Esophagus muscularis mucosa (tissue), 4 donors: ENCODE data around the gene C1QL4. TPM values are rescaled to one million over a fixed set of nuclear protein-coding genes. Genes with fewer than 3 reads are reported as not detected.

ENCODE experiments used
- DNase-seq: peaks from one replicate; pipeline ENCODE4 v3.0.0-alpha.2; 2017; ENCODE audit errors: extremely low spot score
- H3K27ac ChIP-seq, 4 donors: fragments of 200-600 bp; sonication (generic); replicated peaks in 1 of 4; 1 replicate in 3 of 4; 2 replicates in 1 of 4; pipeline ENCODE4 v1.5.1; 2016 to 2019; ENCODE audit warnings: mild to moderate bottlenecking in 1 of 4
- H3K27me3 ChIP-seq, 4 donors: fragments of 200-600 bp; sonication (generic); one replicate each; pipeline versions ENCODE4 v1.5.1 to v1.6.0; 2016 to 2019
- H3K36me3 ChIP-seq, 4 donors: fragments of 200-600 bp; sonication (generic); one replicate each; pipeline ENCODE4 v1.5.1; 2016 to 2019
- H3K4me1 ChIP-seq, 4 donors: fragments of 200-600 bp; sonication (generic); one replicate each; pipeline ENCODE4 v1.5.1; 2016 to 2019
- H3K4me3 ChIP-seq, 4 donors: fragments of 200-600 bp; sonication (generic); 1 replicate in 2 of 4; 2 replicates in 2 of 4; pipeline ENCODE4 v1.5.1; 2016 to 2019; ENCODE audit warnings: mild to moderate bottlenecking in 4 of 4, moderate library complexity in 1 of 4
- H3K9me3 ChIP-seq, 4 donors: fragments of 200-600 bp; sonication (generic); 1 replicate in 3 of 4; 2 replicates in 1 of 4; pipeline ENCODE4 v1.5.1; 2016 to 2019
- CTCF ChIP-seq, 3 experiments: fragments of 200-600 bp in 2 of 3; fragments of 450-650 bp in 1 of 3; sonication (generic) in 2 of 3; IDR thresholded peaks; one replicate each; pipeline ENCODE4 v1.5.1; 2017 to 2019; ENCODE audit warnings: antibody characterized with exemption in 3 of 3, mild to moderate bottlenecking in 2 of 3, moderate library complexity in 1 of 3
- EP300 ChIP-seq: sonication (generic); formaldehyde crosslinking; IDR thresholded peaks from one replicate; pipeline ENCODE4 v1.6.1; 2017; ENCODE audit warnings: antibody characterized with exemption
- POLR2A ChIP-seq: fragments of 450-650 bp; IDR thresholded peaks from one replicate; pipeline ENCODE4 v1.6.1; 2017; ENCODE audit warnings: antibody characterized with exemption, moderate library complexity, mild to moderate bottlenecking, low read depth
- POLR2AphosphoS5 ChIP-seq, 2 donors: sonication (generic); formaldehyde crosslinking; IDR thresholded peaks; one replicate each; pipeline ENCODE4 v1.6.1; 2017; ENCODE audit warnings: antibody characterized with exemption in 2 of 2
- WGBS: methylation state at CpG from one replicate; pipeline ENCODE4 v1.1.5; 2018; 5-methylcytosine and 5-hydroxymethylcytosine counted together
- intact Hi-C: fragments of 100-400 bp; cut with DNase I; formaldehyde crosslinking; loops from one replicate; pipeline ENCODE4 v1.15.1; 2023
- total RNA-seq, 4 donors: library from RNA; depleted of rRNA; stranded (reverse); fragments of >200 nt; gene quantifications; one replicate each; pipeline versions ENCODE4 v1.1.0 to v1.2.1, GENCODE V29; 2016

C1QL4 gene
- total RNA-seq, 4 donors from 2014 or later, result not detected

DNA sequence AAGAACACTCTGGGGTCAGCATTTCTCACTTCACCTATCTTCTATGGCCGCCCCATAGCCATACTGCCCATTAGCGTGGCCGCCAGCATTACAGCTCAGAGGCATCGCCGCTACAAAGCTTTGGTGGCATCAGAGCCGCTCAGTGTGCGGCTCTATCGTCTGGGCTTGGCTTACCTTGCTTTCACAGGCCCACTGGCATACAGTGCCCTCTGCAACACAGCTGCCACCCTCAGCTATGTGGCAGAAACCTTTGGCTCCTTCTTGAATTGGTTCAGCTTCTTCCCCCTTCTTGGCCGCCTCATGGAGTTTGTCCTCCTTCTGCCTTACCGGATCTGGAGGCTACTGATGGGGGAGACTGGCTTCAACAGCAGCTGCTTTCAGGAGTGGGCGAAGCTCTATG lies 12.3 kb upstream of the C1QL4 start:
- no peaks in the 10 kb centered on the region for H3K9me3 ChIP-seq
- DNase-seq, result no peak
- peaks cover 38% of the 10 kb centered on the region in 4 donors for H3K4me1 ChIP-seq
- no peak overlapping the region for H3K27ac ChIP-seq
- intact Hi-C loops, result no loop called here
- TF ChIP-seq POLR2A (no peak), POLR2AphosphoS5 (IDR thresholded peaks at IDR 0.05) (no peak), EP300 (no peak), CTCF (IDR thresholded peaks at IDR 0.05) (no peak)
- H3K36me3 ChIP-seq, result no peaks in the 10 kb centered on the region
- H3K4me3 ChIP-seq, result no peak overlapping the region
- H3K27me3 ChIP-seq, result peaks cover 18 to 98% (median 61%) of the 10 kb centered on the region in 4 donors
- 95% methylated on average over 10 of the region's 11 CpGs for WGBS

DNA sequence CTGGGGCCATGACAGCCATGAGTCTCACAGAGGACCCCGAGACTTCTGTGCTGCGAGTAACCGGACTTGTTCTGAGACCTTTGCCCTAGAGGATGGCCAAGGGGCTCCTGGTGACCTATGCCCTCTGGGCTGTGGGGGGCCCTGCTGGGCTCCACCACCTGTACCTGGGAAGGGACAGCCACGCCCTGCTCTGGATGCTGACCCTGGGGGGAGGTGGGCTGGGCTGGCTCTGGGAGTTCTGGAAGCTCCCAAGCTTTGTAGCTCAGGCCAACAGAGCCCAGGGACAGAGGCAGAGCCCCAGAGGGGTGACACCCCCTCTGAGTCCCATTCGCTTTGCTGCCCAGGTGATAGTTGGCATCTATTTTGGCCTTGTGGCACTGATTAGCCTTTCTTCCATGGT lies 11.8 kb upstream of the C1QL4 start:
- peaks cover 18 to 100% (median 63%) of the 10 kb centered on the region in 4 donors for H3K27me3 ChIP-seq
- no peak for DNase-seq
- intact Hi-C loops, result no loop called here
- H3K9me3 ChIP-seq, result no peaks in the 10 kb centered on the region
- no peak for TF ChIP-seq CTCF (IDR thresholded peaks at IDR 0.05)
- TF ChIP-seq POLR2AphosphoS5 (IDR thresholded peaks at IDR 0.05), result no peak
- TF ChIP-seq POLR2A, result no peak
- no peak for TF ChIP-seq EP300
- H3K4me1 ChIP-seq, result peaks cover 40 to 43% (median 41%) of the 10 kb centered on the region in 4 donors
- no peak overlapping the region for H3K27ac ChIP-seq
- H3K4me3 ChIP-seq, result no peak overlapping the region
- no peaks in the 10 kb centered on the region for H3K36me3 ChIP-seq
- WGBS, result 92% methylated on average over 5 of the region's 5 CpGs

GRCh38 chr12:49347311-49348193 lies 10.6 kb upstream of the C1QL4 start:
- peaks cover 18 to 100% (median 69%) of the 10 kb centered on the region in 4 donors for H3K27me3 ChIP-seq
- no peaks in the 10 kb centered on the region for H3K9me3 ChIP-seq
- no peaks in the 10 kb centered on the region for H3K36me3 ChIP-seq
- H3K4me3 ChIP-seq, result peak overlapping the region; percentile 44 to 60 (median 50)
- WGBS, result 23% methylated on average over 22 of the region's 37 CpGs
- H3K27ac ChIP-seq, result no peak overlapping the region
- H3K4me1 ChIP-seq, result peaks cover 51 to 55% (median 53%) of the 10 kb centered on the region in 4 donors
- no peak for DNase-seq
- intact Hi-C loops, result no loop called here
- TF ChIP-seq CTCF (IDR thresholded peaks at IDR 0.05) (peak; percentile 77 to 92 (median 88)), EP300 (no peak), POLR2A (no peak), POLR2AphosphoS5 (IDR thresholded peaks at IDR 0.05) (peak in 1 of 2 donors; percentile 37)

DNA sequence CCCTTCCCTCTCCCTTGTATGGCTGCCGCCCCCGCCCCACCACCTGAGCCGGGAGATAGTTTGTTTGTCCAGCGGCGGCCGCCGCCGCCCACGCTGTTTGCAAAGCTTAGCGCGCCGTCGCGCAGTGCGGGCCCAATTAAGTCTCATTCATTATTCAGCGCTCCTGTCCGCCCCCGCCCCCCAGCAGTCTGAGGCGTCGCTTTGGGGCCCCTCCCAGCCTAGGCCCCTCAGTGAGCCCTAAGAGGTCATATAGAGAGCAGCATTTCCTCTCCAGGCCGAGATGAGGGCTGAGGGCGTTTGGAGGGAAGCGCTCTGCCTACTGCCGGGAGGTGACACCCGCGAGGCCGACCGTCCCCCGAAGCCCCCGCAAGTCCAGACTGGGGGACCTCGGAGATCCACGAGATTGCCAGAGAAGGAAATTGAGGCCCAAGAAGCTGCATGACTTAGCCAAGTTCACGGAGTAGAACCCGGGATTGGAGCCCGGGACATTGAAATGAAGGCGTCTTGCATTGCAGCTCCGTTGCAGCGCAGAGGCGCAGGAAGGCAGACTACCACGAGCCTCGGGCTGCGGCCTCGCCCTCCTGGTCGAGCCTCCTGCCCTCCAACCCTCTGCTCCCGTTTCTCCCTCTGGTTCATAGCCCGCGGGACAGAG lies 9.8 kb upstream of the C1QL4 start, which contains the start of gene DNAJC22:
Gene DNAJC22 (plus strand): TSS at position 230 of the 652 bp plus-strand sequence. CDS start 1,985 bp downstream, outside the sequence.
- H3K9me3 ChIP-seq, result no peaks in the 10 kb centered on the region
- DNase-seq, result no peak
- WGBS, result 14% methylated on average over 28 of the region's 47 CpGs
- no peaks in the 10 kb centered on the region for H3K36me3 ChIP-seq
- peaks cover 18 to 100% (median 69%) of the 10 kb centered on the region in 4 donors for H3K27me3 ChIP-seq
- TF ChIP-seq CTCF (IDR thresholded peaks at IDR 0.05) (no peak), POLR2AphosphoS5 (IDR thresholded peaks at IDR 0.05) (no peak), POLR2A (no peak)
- peak within 1 kb of the TSS; percentile 44 to 60 (median 50) for H3K4me3 ChIP-seq
- H3K27ac ChIP-seq, result no peak within 1 kb of the TSS
- H3K4me1 ChIP-seq, result peaks cover 58 to 63% (median 61%) of the 10 kb centered on the region in 4 donors
- intact Hi-C loops, result no loop called here
